ENCODE data around the gene GPR161.
"Not testable (repeated sequence)": the region's sequence is repeated elsewhere in the genome, so short reads cannot be mapped to it uniquely, and the experiment has no call there.

GPR161 gene

GRCh38 chr1:168157638-168158037 lies 20.9 kb upstream of the GPR161 start:
- no peak for DNase-seq (ENCODE audit: extremely low read depth, low read depth)
- TF ChIP-seq, protein P1, sequence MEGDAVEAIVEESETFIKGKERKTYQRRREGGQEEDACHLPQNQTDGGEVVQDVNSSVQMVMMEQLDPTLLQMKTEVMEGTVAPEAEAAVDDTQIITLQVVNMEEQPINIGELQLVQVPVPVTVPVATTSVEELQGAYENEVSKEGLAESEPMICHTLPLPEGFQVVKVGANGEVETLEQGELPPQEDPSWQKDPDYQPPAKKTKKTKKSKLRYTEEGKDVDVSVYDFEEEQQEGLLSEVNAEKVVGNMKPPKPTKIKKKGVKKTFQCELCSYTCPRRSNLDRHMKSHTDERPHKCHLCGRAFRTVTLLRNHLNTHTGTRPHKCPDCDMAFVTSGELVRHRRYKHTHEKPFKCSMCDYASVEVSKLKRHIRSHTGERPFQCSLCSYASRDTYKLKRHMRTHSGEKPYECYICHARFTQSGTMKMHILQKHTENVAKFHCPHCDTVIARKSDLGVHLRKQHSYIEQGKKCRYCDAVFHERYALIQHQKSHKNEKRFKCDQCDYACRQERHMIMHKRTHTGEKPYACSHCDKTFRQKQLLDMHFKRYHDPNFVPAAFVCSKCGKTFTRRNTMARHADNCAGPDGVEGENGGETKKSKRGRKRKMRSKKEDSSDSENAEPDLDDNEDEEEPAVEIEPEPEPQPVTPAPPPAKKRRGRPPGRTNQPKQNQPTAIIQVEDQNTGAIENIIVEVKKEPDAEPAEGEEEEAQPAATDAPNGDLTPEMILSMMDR (IDR thresholded peaks at IDR 0.05; ENCODE audit: low read depth, low read length), result no peak

DNA sequence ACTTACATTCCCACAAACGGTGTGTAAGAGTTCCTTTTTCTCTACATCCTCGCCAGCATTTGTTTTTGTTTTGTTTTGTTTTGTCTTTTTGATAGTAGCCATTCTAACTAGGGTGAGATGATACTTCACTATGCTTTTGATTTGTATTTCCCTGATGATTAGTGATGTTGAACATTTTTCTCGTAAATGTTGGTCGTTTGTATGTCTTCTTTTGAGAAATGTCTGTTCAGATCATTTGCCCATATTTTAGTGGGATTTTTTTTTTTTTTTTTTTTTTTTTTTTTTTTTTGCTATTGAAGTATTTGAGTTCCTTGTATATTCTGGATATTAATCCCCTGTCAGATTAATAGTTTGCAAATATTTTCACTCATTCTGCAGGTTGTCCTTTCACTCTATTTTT lies 19.2 kb upstream of the GPR161 start:
- TF ChIP-seq, protein P1 (IDR thresholded peaks at IDR 0.05; ENCODE audit: low read depth, low read length), result no peak
- DNase-seq (ENCODE audit: extremely low read depth, low read depth), result no peak

DNA sequence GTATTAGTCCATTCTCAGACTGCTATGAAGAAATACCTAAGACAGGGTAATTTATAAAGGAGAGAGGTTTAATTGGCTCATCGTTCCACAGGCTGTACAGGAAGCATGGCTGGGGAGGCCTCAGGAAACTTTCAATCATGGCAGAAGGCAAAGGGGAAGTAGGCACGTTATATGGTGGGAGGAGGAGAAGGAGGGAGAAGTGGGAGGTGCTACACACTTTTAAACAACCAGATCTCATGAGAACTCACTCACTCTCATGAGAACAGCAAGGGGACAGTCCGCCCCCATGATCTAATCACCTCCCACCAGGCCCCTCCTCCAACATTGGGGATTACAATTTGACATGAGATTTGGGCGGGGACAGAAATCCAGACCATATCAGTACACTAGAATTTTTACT lies 18.0 kb upstream of the GPR161 start:
- DNase-seq (ENCODE audit: extremely low read depth, low read depth), result not testable (repeated sequence)

- TF ChIP-seq, protein P1 (IDR thresholded peaks at IDR 0.05; ENCODE audit: low read depth, low read length), result no peak
- no peak for DNase-seq (ENCODE audit: extremely low read depth, low read depth)
Observed at GRCh38 chr1:168151935-168152334, 15.2 kb upstream of the GPR161 start.

- TF ChIP-seq, protein P1 (IDR thresholded peaks at IDR 0.05; ENCODE audit: low read depth, low read length), result no peak
- DNase-seq (ENCODE audit: extremely low read depth, low read depth), result no peak
Observed at GRCh38 chr1:168150283-168150682, 13.6 kb upstream of the GPR161 start.

- DNase-seq (ENCODE audit: extremely low read depth, low read depth), result no peak
Observed at GRCh38 chr1:168148916-168149315, 12.2 kb upstream of the GPR161 start.

DNA sequence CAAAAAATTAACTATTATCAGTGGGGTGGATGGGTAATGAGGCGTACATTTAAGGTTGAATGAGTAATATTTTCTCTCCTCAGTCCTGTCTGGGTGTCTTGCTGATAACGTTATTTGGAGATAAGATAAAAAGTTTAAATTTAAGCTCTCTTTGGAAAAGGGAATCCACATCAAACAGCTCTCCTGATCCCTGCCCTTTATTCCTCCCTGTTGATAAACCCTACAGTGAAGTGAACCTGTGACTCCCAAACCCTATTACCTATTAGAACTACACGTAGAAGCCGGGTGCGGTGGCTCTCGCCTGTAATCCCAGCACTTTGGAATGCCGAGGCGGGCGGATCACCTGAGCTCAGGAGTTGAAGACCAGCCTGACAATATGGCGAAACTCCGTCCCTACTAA lies 9.9 kb upstream of the GPR161 start:
- TF ChIP-seq, protein P1 (IDR thresholded peaks at IDR 0.05; ENCODE audit: low read depth, low read length), result no peak
- DNase-seq (ENCODE audit: extremely low read depth, low read depth), result no peak

More at GRCh38 chr1:168148916-168149315, 12.2 kb upstream of the GPR161 start:
- TF ChIP-seq, protein P1 (IDR thresholded peaks at IDR 0.05; ENCODE audit: low read depth, low read length), result no peak

DNA sequence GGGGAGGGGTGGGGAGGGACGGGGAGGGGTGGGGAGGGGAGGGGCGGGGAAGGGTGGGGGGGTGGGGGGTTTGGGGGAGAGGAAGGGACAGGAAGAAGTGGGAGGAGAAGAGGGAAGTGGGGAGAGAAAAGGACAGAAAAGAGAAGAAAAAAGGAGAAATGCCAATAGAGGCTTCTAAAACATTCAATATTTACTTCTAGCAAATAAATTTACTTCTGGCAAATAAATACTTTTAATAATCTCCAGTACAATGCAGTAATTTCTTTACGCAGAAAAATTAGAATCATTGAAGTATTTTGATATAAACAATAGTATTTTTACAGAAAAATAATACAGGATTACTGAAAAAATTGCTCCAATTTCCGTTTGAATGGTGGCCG lies 9.4 kb upstream of the GPR161 start:
- DNase-seq (ENCODE audit: extremely low read depth, low read depth), result no peak
- TF ChIP-seq, protein P1 (IDR thresholded peaks at IDR 0.05; ENCODE audit: low read depth, low read length), result no peak
